Hematopoietic multipotent progenitor cell treated with erythropoietin and hydrocortisone succinate and interleukin-3 and kit ligand, for 6 days (in vitro differentiated cells): Measurements from ENCODE around the gene ATP7A.
"Not testable (repeated sequence)": the region's sequence is repeated elsewhere in the genome, so short reads cannot be mapped to it uniquely, and the experiment has no call there.

Experiments
- DNase-seq: peaks from one replicate; pipeline ENCODE4 v3.0.0-alpha.2; 2015

Gene ATP7A

DNA sequence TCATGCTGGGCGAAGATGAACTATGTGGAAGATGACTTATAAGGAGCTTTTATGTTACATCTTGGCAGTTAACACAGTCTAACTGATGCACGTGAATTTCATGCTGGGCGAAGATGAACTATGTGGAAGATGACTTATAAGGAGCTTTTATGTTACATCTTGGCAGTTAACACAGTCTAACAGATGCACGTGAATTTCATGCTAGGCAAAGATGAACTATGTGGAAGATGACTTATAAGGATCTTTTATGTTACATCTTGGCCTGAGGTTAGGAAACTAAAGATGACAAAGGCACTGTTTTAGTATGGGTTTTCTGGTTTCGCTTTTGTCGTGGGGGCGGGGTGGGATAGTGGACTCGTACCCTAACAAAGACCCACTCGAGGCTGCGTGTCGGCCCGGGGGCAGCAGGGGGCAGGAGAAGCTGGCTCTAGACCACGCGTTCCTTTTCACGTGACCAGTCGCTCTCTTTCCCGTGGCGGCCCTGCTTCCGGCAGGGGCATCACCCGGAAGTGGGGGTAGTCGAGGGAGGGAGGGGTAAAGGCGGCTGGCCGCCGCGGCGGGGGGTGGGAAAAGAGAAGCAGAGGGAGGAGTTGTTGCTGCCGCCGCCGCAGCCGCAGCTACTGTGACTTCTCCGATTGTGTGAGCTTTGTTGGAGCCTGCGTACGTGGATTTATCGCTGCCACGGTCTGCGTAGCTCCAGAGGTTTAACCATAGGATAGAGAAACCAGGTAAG, at the start of gene ATP7A:
Gene ATP7A, plus strand, starts transcription at position 586 of the 733 bp plus-strand sequence. CDS start 60,949 bp downstream, outside the sequence.
- DNase-seq, result peak; percentile 93

DNA sequence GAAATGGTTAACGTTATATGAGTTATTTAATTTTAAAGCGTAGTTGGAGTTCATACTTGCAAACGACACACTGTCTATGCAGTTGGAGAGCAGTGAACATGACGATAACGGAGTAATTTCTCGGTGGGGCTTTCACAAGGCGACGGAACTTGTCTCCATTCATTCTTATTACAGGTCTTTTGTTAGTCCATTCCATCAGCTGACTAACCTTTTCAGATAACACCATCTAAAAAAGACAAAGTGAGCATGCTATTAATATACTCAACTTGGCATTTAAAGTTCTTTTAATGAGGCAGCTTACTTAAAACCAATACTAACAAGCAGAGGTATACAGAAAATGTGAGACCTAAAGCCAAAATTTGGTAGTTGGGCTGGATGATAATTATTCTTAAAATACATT, 35.1 kb upstream of the ATP7A start:
- no peak for DNase-seq

DNA sequence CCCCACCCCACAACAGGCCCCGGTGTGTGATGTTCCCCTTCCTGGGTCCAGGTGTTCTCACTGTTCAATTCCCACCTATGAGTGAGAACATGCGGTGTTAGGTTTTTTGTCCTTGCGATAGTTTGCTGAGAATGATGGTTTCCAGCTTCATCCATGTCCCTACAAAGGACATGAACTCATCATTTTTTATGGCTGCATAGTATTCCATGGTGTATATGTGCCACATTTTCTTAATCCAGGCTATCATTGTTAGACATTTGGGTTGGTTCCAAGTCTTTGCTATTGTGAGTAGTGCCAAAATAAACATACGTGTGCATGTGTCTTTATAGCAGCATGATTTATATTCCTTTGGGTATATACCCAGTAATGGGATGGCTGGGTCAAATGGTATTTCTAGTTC, 29.1 kb upstream of the ATP7A start:
- DNase-seq, result not testable (repeated sequence)

- no peak for DNase-seq
Measured at GRCh38 chrX:77892887-77893286, 17.6 kb upstream of the ATP7A start.

DNA sequence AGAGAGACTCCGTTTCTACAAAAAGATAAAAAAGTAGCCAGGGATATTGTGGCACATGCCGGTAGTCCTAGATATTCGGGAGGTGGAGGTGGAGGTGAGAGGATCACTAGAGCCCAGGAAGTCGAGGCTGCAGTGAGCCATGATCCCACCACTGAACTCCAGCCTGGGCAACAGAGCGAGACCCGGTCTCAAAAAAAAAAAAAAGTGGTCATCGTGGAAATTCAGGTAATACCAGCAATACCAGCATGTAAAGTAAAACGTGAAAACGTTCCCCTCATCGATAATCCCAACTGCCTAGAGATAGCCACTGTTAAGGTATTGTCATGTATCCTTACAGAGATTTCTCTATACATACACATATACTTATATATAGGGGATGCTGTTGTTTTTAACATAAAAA, 16.8 kb upstream of the ATP7A start:
- DNase-seq, result no peak

- peak; percentile 97 for DNase-seq
Measured at GRCh38 chrX:77894921-77895886, 15.3 kb upstream of the ATP7A start, which contains the start of gene MAGT1. TSS of gene MAGT1 (minus strand) at chrX:77895435. CDS start at chrX:77895410, 25 bp downstream.

DNA sequence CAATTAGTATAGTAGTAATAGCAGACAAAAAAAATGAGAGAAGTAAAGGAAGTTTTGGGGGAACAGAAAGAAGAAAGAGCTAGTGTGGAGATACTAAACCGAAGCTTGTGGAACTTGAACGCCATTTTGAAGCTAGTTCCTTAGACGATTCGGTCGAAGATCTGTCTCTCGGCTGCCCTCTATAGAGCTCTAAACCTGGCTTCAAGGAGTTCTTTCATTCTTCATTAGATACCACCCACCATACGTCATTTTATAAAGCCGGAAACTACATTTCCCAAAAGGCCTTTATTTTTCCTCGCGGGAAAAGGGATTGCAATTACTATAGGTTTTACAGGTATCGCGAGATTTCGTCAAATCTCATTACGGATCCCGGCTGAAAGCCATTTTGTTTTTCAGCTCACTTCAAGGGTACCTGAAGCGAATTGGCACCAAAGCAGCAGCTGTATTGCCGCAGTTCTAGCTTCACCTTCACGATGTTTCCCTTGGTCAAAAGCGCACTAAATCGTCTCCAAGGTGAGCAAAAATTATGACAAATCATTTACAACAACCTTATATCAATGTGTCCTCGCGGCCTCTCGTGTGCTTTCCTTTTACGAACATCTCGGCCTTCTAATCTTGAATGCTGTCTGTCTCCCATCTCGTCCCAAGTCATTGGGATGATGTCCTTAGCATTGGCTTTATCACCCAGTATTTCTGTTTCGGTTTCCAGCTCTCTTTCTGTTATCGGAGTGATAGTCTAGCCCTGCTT, 11.2 kb upstream of the ATP7A start, which contains the start of gene COX7B:
Gene COX7B, plus strand, starts transcription at position 388 of the 748 bp plus-strand sequence. Its CDS starts 86 bp downstream, at position 474.
- DNase-seq, result peak; percentile 98

DNA sequence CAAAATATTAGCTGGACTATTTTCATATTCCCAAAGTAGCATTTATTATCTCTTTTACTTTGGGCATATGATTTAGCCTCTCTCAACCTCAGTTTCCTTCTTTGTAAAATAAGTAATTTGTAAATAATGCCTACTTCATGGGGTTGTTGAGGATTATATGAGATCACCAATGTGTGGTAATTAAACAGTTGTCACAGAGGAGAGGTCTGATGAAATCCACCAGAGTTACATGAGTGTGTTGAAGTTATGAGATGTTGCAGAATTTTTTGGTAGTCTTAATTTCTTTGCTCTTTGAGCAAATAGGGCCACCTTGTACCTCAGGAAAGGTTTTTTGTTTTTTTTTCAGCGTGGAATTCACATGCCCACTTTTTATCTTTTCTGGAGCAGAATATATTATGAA, 9.8 kb upstream of the ATP7A start:
- DNase-seq, result peak; percentile 44

DNA sequence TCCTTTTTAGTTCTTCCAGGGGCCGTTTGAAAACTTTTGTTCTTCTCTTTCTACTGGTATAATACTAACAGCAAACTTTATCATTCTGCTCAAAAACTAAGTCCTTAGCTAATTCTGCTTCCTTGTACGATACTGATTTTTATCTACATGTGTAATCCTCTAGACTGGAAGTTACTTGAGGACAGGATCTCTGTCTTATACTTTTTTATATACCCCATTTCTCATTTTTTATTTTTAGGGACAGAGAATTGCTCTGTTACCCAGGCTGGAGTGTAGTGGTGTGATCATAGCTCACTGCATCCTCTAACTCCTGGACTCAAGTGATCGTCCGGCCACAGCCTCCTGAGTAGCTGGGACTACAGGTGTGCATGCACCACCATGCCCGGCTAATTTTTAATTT, 9.0 kb upstream of the ATP7A start:
- no peak for DNase-seq

DNA sequence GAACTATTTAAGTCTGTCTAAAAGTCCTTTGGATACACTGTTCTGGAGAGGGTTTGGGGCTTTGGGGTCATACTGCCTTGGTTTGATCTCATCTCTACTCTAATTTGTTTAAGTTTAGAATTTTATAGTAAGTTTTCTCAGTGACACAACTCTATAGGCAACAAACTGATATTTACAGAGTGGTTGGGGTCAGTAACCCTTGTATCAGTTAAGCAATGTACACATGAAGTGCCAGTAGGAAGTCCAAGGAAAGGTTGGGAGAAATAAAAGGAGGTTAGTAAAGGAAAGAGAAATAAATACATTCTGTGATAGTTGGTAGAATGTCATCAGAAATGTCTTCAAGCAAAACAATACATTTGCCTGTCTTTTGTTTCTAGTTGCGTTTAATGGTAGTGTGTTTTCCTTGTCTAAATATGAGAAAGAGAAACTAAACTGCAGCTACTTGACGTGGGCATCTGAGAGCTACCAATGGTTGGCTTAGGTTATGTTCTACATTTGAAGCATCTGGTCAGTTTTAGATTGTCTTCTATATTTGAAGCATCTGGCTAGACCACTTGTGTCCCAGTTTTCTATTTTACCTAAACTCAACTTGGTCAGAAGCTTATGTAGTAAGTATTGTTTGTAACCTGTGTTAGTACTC, 6.9 kb downstream of the ATP7A start:
- DNase-seq, result no peak

DNA sequence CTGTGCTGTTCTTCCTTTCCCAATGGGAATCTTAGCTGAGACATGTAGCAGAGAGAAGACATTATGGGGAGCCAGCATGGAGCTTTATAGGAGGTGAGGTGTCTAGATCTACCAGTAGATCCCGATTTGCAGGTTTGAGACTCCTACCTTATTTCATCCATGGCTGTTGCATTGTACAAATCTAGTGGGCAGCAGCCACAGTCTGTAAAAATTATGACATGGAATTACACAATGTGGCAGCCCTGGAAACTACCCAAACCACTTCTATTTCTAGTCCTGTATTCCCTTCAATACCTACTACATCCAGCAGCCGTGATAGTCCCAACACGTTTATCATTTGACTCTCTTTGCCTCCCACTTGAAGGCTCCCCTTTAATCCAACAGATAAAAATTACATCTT, 8.1 kb downstream of the ATP7A start:
- DNase-seq, result no peak

DNA sequence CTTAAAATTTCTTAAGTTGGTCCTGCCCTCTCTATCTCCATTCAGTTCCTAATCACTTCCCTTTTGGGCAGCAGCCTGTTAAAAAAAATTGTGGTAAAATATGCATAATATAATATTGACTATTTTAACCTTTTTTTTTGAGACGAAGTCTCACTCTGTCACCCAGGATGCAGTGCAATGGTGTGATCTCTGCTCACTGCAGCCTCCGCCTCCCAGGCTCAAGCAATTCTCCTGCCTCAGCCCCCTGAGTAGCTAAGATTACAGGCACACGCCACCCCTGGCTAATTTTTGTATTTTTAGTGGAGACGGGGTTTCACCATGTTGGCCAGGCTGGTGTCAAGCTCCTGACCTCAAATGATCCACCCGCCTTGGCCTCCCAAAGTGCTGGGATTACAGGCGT, 8.9 kb downstream of the ATP7A start:
- DNase-seq, result not testable (repeated sequence)

GRCh38 chrX:77922787-77923186, 12.3 kb downstream of the ATP7A start:
- peak; percentile 70 for DNase-seq

GRCh38 chrX:77924320-77924859, 13.9 kb downstream of the ATP7A start:
- no peak for DNase-seq

GRCh38 chrX:77925764-77926163, 15.3 kb downstream of the ATP7A start:
- DNase-seq, result no peak

- no peak for DNase-seq
Measured at GRCh38 chrX:77930581-77930980, 20.1 kb downstream of the ATP7A start.

DNA sequence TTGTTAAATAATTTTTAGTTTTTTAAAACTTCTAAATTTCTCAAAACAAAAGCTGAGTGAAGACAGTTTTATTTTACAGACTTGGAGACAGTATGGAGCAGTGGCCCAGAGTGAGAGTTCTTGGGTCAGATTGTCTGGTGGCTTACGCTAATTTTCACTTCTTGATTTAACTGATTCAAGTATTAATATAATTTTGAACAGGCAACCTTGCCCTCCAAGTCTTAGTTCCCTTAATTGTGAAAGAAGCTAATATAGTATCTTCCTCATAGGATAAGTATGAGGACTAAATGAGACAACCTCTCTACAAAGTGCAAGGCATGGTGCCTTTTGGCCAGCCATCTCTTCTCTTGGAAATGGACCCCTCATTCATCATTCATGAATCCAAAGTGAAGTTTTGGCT, 25.4 kb downstream of the ATP7A start:
- no peak for DNase-seq

GRCh38 chrX:77936299-77936698, 25.8 kb downstream of the ATP7A start:
- no peak for DNase-seq

DNA sequence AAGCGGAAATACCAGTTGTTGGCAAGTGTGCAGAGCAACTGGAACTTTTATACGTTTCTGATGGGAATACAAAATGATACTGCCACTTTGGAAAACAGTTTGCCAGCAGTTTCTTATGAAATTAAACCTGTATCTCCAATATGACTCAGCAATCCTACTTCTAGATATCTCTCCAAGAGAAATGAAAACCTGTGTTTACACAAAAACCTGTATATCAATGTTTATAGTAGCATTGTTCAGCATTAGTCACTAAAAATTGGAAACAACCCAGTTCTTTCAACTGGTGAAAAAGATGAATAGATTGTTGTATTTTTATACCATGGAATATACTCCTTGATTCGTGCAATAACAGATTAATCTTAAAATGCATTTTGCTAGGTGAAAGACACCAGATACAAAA, 26.8 kb downstream of the ATP7A start:
- no peak for DNase-seq

DNA sequence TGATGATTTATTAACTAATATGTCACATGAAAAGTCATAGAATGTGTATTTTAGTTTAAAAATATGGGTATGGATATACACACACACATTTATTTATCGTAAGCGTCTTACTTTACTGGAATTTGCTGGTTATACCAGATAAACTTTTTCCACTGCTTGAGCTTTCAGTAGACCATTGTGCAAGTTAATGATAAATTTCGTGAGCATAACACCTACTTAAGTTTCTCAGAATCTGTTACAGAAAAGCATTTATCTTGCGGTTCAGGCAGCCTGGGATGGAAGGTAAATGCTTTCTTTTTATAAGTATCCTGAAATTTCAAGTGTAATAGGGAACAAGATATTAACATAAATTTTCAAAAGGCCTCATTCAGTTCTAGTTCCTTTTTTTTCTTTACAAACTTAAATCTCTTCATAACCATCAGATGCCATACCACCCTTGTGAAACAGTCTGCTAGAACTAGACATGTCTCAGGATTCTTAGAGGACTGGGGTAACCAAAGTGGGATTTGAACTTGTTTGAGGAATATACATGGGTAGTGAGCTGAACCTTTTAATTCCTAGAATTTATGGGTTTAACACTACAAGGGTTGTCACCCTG, 27.7 kb downstream of the ATP7A start:
- DNase-seq, result peak; percentile 82

- not testable (repeated sequence) for DNase-seq
Measured at GRCh38 chrX:77945031-77945430, 34.5 kb downstream of the ATP7A start.
